ENCODE data around the gene LPP.

Gene LPP

GRCh38 chr3:188468196-188468595 lies 314.2 kb downstream of the LPP start:
- no peak for DNase-seq (ENCODE audit: low read depth in 2 of 2, low spot score in 1 of 2)

- DNase-seq (ENCODE audit: low read depth in 2 of 2, low spot score in 1 of 2), result no peak
Measured at GRCh38 chr3:188468662-188469061, 314.7 kb downstream of the LPP start.

DNA sequence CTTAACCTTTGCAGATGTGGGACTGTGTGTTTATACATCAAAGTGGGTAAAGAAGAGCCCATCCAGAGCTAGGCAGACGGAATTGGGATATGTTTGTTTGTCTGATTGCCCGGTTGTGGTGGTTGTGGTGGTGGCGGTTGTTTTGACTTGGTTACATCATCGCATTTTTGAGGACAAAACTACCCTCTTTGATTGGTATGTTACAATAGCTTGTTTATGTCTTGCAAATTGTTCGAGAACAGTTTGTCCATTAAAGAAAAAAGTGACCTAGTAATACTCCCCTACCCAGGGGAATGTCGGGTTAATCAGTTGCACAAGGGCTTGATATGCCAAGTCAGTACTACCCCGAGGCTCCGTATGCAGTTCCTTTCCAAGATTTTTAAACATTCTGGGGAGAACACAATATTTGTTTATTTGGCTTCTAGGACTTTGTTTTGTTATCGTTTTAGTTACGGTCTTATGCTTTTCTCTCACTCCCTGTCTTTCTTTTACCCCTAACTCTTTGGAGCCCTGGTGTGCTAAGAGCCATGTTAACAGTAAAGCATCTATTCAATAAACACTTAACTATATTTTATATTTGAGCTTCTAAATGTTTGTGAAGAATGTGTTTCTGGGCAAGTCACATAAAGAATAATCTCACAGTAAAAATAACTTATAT lies 315.4 kb downstream of the LPP start:
- DNase-seq (ENCODE audit: low read depth in 2 of 2, low spot score in 1 of 2), result no peak

DNA sequence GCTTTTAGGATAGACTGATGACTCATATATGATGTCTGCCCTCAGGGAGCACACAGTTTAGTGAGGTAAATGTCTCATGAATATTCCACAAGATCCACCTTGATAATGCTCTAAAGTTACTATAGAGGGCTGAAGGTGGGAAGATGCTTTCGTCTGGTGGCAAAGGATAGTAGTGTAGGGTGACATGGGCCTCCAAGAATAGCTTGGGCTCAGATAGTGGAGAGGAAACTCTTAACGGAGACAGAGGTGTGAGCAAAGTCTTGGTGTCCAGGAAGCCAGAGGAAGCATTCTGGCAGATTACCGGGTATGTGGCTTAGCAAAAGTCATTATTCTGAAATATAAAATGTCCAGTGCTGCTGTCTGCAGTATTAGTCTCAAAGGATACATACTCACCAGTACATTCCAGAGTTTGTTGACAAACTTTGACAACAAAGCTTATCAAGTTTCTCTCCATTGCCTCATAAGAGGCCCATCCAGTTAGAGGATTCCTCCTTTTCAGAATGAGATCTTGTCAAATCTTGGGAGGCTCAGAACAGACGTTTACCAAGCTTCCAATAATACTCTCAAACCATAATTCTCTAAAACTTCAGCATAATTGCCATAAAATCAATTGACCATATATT lies 316.7 kb downstream of the LPP start:
- no peak for DNase-seq (ENCODE audit: low read depth in 2 of 2, low spot score in 1 of 2)

- DNase-seq (ENCODE audit: low read depth in 2 of 2, low spot score in 1 of 2), result no peak
Measured at GRCh38 chr3:188471723-188472122, 317.8 kb downstream of the LPP start.

DNA sequence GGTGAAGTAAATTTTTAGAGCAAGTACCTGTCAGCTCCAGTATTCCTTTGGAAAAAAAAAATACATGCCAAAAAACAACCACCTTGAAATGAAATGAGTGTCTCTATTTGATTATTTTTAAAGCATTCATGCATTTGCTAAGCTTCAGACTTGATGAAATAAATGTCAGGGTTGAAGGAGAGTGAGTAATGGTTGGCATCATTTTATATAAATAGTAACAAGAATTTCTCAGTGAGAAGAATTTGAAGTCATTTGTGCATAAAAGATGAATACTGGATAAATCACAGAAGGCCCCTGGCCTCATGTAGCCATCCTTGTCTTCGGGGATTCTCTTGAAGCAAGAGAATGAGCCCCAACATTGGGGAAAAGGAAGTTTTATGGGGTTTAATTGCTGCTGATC lies 318.4 kb downstream of the LPP start:
- no peak for DNase-seq (ENCODE audit: low read depth in 2 of 2, low spot score in 1 of 2)

GRCh38 chr3:188473045-188473444 lies 319.1 kb downstream of the LPP start:
- no peak for DNase-seq (ENCODE audit: low read depth in 2 of 2, low spot score in 1 of 2)

- DNase-seq (ENCODE audit: low read depth in 2 of 2, low spot score in 1 of 2), result no peak
Measured at GRCh38 chr3:188473591-188474288, 319.8 kb downstream of the LPP start.

DNA sequence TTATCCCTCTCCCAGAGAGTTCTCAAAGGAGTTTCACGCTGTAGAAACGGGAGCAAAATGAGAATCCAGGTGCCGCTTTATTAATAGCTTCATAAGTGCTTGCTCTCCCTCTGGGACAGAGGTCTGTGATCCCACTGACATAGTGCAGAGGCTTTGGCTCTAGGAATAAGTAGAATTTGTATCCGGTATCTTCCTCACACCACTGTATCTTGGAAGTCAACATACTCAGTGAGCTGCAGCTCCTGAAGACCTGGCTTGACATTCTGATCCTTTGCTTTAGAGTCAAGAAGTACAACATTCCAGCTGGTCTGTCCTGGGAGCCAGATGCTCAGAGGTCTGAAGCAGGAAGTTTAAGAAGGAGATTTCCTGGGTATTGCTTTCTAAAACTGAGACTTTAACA lies 323.0 kb downstream of the LPP start:
- DNase-seq (ENCODE audit: low read depth in 2 of 2, low spot score in 1 of 2), result no peak

DNA sequence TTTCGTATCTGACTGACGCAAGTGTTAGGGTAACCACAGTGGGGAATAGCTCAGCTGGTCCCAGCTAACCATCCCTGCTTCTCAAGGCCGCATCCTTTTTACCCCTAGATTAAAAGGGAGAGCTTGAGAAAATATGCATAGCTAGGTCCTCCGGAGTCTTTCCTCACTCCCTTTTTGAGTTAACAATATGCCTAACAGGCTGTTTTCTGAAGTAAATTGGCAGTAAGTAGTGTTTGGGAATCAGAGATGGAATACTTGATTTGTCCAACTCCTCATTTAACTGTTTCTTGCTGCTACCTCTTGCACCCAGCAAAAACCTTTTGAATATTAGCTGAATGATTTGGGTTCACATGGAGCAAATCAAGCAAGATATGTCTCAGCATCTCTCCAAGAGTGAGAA lies 326.1 kb downstream of the LPP start:
- DNase-seq (ENCODE audit: low read depth in 2 of 2, low spot score in 1 of 2), result no peak

DNA sequence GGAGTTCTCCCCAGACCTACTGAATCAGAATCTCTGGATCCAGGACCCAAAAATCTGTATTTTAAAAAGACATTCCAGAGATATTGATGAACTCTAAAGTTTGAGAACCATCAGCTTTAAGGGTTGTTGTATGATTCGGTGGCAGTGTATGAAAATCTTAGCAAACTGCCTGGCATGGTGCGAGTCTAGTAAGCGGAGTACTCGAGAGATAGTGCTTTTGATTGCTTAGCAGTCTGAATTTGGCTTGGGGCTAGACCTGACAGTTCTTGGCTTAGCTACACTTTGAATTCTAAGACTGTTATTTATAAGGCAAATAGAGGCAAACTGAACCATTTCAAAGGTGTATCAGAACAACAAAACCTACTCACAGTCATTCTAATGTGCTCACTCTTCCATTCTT lies 329.0 kb downstream of the LPP start:
- DNase-seq (ENCODE audit: low read depth in 2 of 2, low spot score in 1 of 2), result no peak

DNA sequence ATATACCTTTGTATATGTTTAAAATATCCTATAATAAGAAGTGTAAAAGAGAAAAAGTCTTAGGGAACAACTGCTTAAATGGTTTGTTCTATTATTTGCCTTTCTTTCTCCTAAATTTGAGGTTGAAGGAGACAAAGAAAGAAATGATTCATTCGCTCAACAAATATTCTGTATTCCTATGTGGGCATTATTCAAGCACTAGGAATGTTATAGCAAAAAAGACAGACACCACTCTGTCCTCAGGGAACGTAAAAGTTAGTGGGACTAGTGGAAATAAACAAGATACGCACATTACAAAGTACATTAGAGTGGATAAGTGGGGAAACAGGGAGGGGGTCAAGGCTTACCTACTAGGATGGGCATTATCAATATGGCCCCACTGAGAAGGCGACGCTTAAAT lies 332.2 kb downstream of the LPP start:
- no peak for DNase-seq (ENCODE audit: low read depth in 2 of 2, low spot score in 1 of 2)

DNA sequence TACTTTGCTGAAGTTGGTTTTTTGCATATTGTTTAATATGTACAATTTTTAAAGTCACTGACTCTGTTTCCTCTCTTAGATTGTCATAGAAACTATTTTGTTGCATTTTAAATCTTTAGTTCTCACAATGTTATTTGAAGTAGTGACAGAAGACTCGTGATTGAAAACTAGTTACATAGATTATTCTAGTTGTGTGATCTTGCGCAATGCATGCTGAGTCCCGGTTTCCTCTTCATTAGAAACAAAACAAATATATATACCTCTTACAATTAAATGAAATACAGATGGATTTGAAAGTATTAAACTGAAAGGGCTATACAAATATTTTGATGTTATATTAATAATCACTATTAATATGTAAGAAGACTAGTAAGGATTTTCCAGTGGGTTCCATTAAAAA lies 333.0 kb downstream of the LPP start:
- DNase-seq (ENCODE audit: low read depth in 2 of 2, low spot score in 1 of 2), result no peak

DNA sequence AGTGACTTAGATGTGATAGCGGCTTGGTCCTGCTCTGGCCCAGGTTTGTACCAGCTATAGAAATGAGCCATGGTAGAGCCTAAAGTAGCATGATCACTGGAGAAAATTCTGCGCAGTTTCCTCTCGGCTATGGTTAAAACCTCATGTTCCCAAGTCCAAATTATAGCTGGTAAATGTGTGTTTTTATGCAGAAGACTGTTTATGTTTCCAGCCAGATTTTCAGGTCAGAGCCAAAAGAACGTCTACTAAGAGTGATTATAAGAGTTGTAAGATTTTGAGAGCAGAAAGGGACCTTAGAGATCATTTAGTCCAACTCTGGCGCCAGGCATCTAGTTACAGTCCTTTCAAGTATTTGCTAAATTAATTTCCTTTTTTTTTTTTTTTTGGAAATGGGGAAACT lies 333.7 kb downstream of the LPP start:
- DNase-seq (ENCODE audit: low read depth in 2 of 2, low spot score in 1 of 2), result no peak

DNA sequence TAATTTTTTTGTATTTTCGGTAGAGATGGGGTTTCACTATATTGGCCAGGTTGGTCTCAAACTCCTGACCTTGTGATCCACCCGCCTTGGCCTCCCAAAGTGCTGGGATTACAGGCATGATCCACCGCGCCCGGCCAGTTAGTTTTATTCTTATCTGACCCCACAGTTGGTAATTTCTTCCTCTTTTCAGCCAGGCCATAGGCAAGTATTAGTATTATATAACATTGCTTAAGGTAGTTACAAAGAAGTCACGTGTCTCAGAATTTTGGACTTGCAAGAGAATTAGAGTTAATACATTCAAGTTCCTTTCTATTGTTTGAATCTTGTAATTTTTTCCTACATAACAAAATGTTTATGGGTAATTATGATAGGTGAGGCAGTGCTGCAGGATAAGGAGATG lies 334.8 kb downstream of the LPP start:
- no peak for DNase-seq (ENCODE audit: low read depth in 2 of 2, low spot score in 1 of 2)

- no peak for DNase-seq (ENCODE audit: low read depth in 2 of 2, low spot score in 1 of 2)
Measured at GRCh38 chr3:188489639-188490405, 335.9 kb downstream of the LPP start.

GRCh38 chr3:188490416-188490815 lies 336.5 kb downstream of the LPP start:
- no peak for DNase-seq (ENCODE audit: low read depth in 2 of 2, low spot score in 1 of 2)

GRCh38 chr3:188491276-188491687 lies 337.3 kb downstream of the LPP start:
- DNase-seq (ENCODE audit: low read depth in 2 of 2, low spot score in 1 of 2), result no peak

- no peak for DNase-seq (ENCODE audit: low read depth in 2 of 2, low spot score in 1 of 2)
Measured at GRCh38 chr3:188496390-188496789, 342.4 kb downstream of the LPP start.

- no peak for DNase-seq (ENCODE audit: low read depth in 2 of 2, low spot score in 1 of 2)
Measured at GRCh38 chr3:188497021-188497420, 343.1 kb downstream of the LPP start.

- no peak for DNase-seq (ENCODE audit: low read depth in 2 of 2, low spot score in 1 of 2)
Measured at GRCh38 chr3:188503647-188504046, 349.7 kb downstream of the LPP start.

DNA sequence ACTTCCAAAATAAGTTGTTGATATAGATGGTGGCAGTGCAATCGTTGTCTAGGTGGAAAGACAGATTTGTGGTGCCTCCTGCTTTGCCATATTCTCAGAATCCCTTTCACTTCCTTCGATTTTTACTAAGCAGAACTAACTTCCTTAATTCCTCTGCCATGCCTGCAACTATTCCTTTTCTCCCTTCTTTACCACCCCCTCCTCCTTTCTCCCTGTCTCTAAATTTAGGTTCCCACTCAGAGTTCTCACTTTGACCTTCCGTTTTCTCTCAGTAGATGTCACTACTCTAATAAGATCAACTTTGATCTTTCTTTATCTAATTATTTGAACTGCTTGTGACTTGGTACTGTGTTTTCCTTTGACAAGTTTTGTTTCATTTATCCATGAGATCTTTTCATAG lies 351.2 kb downstream of the LPP start:
- DNase-seq (ENCODE audit: low read depth in 2 of 2, low spot score in 1 of 2), result no peak

Data from stimulated activated CD8-positive, alpha-beta memory T cell treated with anti-CD3 and anti-CD28 coated beads, Interleukin-4, amount 100 ng/mL, for 4 hours (primary cell).